GM21367 (cell line): Measurements from ENCODE around the gene CERKL.
A peak's percentile ranks its signal among the peaks of the same experiment; 100 is the strongest.

ENCODE experiments used
- ATAC-seq: cut with Tn5 transposase; IDR thresholded peaks from one replicate; pipeline ENCODE4 v1.9.1; 2021; ENCODE audit not compliant: unreplicated experiment

The CERKL gene

GRCh38 chr2:181628590-181629585, 28.0 kb downstream of the CERKL start:
- no peak for ATAC-seq

- no peak for ATAC-seq
These were observed 29.4 kb downstream of the CERKL start for GRCh38 chr2:181627545-181627944.

GRCh38 chr2:181626671-181627070, 30.2 kb downstream of the CERKL start:
- no peak for ATAC-seq

GRCh38 chr2:181623159-181623558, 33.7 kb downstream of the CERKL start:
- ATAC-seq: no peak

GRCh38 chr2:181621779-181622490, 35.0 kb downstream of the CERKL start:
- ATAC-seq: no peak

- no peak for ATAC-seq
These were observed 37.4 kb downstream of the CERKL start for GRCh38 chr2:181619516-181619915.

GRCh38 chr2:181616715-181617114, 40.2 kb downstream of the CERKL start:
- ATAC-seq: no peak

- ATAC-seq: no peak
These were observed 41.8 kb downstream of the CERKL start for GRCh38 chr2:181614874-181615638.

GRCh38 chr2:181613241-181613640, 43.7 kb downstream of the CERKL start:
- ATAC-seq: no peak

GRCh38 chr2:181607629-181608590, 49.0 kb downstream of the CERKL start:
- ATAC-seq: no peak

- ATAC-seq: no peak
These were observed 50.7 kb downstream of the CERKL start for GRCh38 chr2:181605889-181606837.

- ATAC-seq: no peak
These were observed 54.9 kb downstream of the CERKL start for GRCh38 chr2:181602017-181602416.

- no peak for ATAC-seq
These were observed 60.3 kb downstream of the CERKL start for GRCh38 chr2:181596556-181596955.

GRCh38 chr2:181594322-181594721, 62.6 kb downstream of the CERKL start:
- ATAC-seq: no peak

GRCh38 chr2:181589779-181590178, 67.1 kb downstream of the CERKL start:
- no peak for ATAC-seq

GRCh38 chr2:181588546-181588945, 68.4 kb downstream of the CERKL start:
- no peak for ATAC-seq

- peak; percentile 93 for ATAC-seq
These were observed 70.3 kb downstream of the CERKL start for GRCh38 chr2:181586569-181587081.

GRCh38 chr2:181585732-181586131, 71.2 kb downstream of the CERKL start:
- ATAC-seq: no peak

GRCh38 chr2:181581534-181581933, 75.4 kb downstream of the CERKL start:
- no peak for ATAC-seq
